NCI-H524 treated with DMSO at 0.1 percent for 48 hours (cell line): Measurements from ENCODE around the gene POLR2I.
"Not testable (repeated sequence)": the region's sequence is repeated elsewhere in the genome, so short reads cannot be mapped to it uniquely, and the experiment has no call there.

ENCODE experiments used
- DNase-seq: peaks from one replicate; lab custom pipeline; 2025; lab: John Stamatoyannopoulos, UW

Gene POLR2I

DNA sequence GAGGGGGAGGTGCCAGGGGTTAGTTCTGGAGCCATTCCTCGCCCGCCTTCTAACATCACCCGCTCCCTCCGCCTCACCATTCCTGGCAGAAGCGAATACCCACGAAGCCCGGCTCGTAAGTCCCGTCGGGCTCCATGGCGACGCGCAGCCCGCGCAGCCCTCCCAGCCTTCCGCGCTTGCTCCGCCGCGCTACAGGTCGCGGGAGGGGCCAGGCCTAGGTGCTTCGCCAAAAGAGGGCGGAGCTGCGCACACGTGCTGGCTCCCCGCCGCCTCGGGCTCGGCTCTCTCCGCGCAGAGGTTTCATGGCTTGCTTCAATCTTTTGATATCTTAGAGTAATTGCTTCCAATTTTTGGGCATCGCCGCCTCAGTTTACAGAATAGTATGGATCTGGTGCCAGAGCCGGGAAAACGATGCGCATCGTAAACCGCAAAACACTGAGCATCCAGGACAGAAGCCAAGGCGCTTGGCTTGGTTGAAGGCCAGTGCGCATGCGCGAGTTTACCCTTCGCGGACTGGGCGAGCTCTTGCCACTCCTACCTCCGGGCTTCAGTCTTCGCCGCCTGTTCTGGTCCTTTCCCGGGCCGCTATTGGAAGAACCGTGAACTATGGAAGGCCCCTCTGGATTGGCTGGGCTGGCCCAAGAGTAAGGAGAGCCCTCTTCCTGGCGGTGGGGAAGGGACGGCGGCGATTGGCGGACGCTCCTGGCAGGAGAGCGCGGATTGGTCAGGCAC lies at the start of gene POLR2I:
TSS of gene POLR2I (minus strand) at position 155 of the 732 bp plus-strand sequence. CDS start at position 136, 19 bp downstream.
- DNase-seq, result peak; percentile 100

DNA sequence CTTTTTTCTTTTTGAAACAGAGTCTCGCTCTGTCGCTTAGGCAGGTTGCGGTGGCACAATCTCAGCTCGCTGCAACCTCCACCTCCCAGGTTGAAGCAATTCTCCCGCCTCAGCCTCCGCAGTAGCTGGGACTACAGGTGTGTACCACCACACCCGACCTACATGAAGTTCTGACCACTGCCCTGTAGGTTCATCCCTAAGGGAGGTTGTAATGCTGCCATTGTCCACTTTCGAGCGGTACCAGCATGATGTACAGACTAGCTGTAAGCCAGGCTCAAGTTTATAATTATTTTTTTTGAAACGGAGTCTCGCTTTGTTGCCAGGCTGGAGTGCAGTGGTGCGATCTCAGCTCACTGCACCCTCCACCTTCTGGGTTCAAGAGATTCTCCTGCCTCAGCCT lies 49.1 kb upstream of the POLR2I start:
- DNase-seq, result no peak

DNA sequence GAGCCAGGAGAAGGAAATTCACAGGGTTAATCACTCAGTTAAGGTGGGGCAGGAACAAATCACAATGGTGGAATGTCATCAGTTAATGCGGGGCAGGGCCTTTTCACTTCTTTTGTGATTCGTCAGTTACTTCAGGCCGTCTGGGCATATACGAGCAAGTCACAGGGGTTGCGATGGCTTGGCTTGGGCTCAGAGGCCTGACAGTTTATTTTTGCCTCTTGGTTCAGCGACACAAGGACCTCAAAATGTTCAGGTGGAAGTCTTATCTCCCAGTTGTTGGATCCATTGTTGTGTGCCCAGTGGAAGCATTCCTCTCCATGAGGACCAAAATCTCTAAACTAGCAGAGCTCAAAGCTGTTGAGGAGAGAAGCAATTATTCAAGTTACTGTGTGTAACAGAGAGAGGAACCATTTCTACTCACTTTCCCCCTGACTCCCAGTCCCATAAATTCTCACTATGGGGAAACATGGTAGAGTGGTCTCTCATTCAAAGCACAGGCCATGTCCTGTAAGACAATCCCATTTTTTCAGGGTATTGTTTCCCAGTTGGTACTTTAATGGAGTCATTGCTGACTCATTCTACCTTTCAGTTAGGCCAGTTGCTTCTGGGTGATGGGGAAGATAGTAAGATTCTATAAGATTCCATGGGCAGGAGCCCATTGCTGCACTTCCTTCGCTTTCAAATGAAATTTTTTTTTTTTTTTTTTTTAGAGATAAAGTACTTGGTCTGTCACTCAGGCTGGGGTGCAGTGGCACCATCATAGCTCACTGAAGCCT lies 46.3 kb upstream of the POLR2I start:
- no peak for DNase-seq

DNA sequence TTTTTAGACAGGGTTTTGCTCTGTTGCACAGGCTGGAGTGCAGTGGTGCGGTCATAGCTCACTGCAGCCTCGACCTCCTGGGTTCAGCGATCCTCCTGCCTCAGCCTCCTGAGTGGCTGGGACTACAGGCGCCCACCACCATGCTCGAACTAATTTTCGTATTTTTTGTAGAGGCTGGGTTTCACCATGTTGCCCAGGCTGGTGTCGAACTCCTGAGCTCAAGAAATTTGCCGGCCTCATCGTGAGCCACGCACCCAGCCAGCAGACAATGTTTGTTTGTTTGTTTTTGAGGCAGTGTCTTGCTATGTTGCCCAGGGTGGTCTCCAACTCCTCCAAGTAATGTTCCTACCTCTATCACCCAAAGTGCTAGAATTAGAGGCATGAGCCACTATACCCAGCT lies 38.5 kb upstream of the POLR2I start:
- no peak for DNase-seq

DNA sequence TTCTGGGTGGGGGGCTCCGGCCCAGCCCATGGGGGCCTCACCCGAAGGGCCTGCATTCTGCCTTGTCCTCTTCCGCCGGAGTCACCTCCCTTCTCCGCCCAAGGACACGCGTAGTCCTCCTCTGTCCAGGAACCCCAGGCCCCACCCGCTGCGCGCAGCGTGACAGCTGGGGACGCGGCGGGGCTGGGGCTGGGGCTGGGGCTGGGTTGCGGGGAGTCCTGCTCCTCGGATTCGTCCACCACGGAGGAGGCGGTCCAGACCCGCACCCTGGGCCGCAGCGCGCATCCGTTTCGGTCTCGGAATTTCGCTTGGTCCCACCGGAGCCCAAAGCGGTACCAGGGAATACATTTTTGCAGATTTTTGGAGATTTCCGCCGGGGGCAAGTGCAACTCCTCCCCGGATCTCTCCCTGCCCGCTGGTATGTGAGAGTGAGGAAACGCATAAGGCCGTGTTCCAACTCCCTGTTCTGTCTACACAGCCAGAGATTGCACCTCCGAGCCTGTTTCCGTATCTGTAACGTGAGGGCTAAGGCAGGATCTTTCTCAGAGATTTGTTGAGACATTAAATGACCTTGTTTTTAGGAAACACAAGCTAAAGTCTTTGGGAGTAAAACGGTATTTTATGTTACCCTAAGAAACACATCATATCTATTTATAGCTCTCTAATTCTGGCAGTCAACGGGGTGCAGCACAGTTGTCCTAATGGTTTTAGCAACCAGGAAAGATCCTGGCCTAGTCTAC lies 37.8 kb upstream of the POLR2I start, which contains the start of gene COX7A1:
TSS of gene COX7A1 (minus strand) at position 96 of the 740 bp plus-strand sequence. CDS start at position 56, 40 bp downstream.
- no peak for DNase-seq

DNA sequence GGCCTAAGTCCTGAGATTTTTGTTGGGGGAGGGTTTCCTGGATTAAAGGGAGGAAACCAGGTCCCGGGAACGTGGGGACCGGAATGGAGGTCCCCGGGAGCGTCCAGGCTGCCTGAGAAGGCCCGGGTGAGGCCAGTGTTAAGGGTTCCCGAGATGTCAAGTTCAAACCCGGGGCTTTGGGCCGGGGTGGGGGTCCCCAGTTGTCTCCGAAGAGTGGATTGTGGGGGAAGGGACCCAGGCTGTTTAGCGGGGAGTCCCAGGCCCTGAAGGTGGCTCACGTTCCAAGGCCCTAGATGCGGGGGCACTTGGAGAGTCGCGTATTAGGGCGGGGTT lies 37.3 kb upstream of the POLR2I start:
- no peak for DNase-seq

DNA sequence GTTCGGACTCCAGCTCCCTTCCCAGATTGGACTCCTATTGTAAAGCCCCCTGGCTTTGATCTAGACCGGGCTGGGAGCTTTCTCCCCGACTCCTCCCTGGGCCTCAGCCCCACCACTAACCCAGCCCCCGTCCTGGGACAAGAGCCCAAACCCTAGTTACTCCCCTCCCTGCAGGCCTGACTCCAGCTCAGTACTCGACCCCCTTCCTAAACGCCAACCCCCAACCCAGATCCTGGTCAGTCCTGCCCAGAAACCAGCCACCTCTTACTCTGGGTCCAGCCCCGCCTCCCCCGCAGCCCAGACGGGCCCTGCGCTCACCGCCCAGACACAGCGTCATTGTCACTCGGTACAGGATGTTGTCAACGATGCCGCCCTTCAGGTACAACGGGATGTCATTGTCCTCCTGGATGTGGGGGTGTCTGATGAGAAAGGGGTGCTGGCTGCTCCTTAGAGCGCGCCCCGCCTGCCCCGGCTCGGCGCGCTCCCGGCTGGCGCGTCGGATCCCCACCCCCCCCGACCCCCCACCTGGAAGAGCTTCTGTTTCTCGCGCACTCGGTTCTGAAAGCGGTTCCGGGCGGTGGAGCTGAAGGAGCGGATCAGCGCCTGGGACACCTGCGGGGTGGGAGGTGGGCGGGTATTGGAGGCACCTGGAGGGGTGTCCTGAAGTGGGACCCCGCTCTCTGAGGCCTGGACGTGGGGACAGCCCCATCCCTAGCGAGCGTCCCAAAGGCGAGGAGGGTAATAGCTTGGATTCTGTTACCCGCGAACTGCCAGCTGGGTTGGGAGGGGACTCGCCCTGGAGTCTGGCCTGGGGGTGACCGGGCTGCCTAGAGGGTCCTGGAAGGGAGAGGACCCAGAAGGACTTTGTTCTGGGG lies 36.7 kb upstream of the POLR2I start:
- no peak for DNase-seq

DNA sequence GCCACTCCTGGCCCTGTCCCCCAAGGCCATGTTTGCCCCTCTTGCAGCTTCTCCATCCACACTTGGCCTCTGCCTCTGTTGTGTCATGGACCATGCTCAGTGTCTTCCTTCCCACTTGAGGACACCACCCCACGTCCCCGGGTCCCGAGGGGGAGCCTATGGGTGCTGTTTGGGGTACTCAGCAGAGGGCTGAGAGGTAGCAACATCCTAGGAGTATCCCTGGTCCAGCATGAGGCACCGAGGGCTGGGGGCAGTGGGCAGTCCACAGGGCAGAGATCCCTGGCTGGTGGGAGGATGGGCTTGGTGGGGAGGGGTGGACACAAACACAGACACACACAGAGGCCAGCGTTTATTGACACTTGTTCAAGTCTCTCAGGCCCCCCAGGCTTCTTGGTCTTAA lies 35.9 kb upstream of the POLR2I start:
- DNase-seq, result no peak

DNA sequence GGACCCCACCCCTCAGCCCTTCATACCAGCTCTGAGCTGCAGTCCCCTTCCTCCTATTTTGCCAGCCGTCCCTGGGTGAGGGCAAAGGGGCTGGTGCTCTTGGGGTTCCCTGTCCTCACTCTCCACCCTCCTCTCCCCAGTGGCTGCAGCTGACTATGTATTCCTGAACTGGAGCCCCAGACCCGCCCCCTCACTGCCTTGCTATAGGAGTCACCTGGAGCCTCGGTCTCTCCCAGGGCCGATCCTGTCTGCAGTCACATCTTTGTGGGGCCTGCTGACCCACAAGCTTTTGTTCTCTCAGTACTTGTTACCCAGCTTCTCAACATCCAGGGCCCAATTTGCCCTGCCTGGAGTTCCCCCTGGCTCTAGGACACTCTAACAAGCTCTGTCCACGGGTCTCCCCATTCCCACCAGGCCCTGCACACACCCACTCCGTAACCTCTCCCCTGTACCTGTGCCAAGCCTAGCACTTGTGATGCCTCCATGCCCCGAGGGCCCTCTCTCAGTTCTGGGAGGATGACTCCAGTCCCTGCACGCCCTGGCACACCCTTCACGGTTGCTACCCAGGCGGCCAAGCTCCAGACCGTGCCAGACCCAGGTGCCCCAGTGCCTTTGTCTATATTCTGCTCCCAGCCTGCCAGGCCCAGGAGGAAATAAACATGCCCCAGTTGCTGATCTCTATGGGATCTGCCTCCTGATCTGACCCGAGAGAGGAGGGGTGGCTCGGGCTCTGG lies 35.2 kb upstream of the POLR2I start:
- DNase-seq, result no peak

DNA sequence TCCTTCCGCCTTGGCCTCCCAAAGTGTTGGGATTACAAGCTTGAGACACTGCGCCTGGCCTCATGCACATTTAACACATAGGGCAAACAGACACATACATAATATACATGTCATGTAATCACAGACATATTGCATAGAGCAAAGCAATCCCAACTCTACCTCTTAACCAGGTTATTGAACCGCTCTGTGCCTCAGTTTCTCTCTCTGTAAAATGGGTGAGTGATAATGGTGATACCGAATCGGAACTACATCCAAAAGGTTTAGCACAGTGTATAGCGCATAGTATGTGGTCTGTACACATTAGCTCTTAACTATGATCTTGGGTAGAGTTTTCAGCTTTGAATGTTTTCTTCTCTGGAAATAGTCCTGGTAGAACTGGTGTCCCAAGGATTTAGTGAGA lies 29.9 kb upstream of the POLR2I start:
- no peak for DNase-seq

DNA sequence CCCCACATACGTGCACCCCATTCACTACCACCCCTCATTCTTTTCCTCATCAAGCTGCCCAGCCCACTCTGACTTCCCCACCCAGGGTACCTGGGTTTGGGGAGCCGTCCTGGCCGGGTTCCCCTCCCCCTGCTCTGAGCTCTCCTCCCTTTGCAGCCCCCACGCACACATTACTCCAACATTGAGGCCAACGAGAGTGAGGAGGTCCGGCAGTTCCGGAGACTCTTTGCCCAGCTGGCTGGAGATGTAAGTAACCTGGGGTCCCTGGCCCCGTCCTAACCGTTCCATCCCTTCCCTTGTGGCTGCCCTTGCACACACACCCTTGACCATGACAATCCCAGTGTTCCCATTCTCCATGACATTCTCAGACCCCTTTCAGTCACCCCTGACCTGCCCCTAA lies 27.8 kb upstream of the POLR2I start:
- DNase-seq, result no peak

DNA sequence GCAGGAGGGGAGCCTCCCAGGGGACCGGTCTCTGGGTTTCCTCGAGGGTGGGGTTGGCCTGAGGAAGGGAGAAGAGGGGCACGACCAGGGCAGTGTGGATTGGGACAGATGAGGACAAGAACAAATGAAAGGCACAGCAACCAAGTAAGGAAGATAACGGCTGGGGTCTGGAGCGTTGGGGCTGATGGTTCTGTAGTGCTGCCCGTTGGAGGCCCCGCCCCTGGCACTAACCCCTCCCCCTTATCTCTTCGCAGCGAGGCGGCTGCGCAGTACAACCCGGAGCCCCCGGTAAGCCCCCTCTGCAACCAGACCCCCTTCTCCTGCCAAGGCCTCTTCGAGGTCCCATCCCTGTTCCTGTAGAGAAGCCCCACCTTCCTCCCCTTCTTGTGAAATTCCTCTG lies 27.4 kb upstream of the POLR2I start:
- DNase-seq, result no peak

DNA sequence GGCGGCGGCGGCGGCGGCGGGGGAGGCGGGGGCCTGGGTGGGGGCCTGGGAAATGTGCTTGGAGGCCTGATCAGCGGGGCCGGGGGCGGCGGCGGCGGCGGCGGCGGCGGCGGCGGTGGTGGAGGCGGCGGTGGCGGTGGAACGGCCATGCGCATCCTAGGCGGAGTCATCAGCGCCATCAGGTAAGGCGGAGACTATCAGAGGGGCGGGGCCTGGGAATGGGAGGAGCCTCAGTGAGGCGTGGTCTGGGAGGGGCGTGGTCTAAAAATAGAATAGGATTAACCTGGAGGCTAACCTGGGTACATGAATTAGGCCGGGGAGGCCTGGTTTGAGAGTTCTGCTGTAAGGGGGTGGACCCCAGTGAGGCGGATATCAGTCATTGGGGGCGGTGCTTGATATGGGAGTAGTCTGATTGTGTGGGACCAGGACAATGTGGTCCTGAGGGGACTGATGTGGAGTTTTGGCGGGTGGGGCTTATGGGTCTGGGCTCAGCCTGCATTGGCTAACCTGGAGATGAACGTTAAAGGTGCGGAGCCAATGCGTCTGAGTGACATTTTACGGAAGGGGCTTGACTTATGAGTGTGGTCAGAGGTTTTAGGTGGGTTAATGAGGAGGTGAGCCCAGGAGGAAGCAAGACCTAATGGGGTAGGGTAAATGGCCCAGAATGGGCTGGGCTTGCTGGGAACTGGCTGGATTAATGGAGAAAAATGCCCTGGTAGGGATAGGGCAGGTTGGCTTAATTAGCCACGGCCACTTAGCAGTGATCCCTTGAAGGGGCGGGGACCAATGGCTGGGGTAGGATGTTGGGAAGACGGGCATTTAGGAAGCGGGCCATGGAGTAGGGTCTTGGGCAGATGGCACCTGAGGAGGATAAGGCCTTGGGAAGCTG lies 26.6 kb upstream of the POLR2I start:
- DNase-seq, result peak; percentile 42

DNA sequence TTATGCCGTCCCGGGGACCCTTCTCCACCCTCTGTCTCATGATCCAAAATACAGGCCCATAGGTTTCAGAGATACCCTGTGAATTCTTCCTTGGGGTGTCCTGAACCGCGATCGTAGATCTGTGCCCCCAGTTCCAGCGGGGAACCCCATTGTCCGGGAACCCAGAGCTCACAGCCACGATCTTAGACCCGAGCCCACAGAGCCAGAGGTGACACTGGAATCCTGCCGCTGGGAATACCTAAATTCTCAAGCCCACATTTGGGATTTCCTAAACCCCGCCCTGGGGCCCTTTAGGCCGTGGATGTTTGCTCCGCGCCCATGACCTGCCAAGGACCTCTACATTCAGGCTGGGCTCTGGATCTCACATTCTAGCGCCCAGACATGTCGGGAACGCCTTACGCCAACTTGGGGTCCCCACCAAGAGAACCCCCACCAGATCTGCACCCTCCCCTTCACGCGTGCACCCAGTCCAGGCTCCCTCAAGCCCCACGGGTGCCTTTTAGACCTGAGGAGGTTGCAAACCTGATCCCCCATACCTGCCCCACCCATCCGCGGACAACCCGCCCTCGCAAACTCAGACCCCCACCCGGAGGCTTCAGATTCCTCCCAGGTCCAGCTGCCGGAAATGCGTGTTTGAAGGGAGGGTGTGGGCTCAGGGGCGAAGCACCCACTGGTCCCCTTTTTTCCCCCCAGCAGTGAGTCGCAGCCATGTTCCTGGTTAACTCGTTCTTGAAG lies 25.8 kb upstream of the POLR2I start:
- peak; percentile 16 for DNase-seq

DNA sequence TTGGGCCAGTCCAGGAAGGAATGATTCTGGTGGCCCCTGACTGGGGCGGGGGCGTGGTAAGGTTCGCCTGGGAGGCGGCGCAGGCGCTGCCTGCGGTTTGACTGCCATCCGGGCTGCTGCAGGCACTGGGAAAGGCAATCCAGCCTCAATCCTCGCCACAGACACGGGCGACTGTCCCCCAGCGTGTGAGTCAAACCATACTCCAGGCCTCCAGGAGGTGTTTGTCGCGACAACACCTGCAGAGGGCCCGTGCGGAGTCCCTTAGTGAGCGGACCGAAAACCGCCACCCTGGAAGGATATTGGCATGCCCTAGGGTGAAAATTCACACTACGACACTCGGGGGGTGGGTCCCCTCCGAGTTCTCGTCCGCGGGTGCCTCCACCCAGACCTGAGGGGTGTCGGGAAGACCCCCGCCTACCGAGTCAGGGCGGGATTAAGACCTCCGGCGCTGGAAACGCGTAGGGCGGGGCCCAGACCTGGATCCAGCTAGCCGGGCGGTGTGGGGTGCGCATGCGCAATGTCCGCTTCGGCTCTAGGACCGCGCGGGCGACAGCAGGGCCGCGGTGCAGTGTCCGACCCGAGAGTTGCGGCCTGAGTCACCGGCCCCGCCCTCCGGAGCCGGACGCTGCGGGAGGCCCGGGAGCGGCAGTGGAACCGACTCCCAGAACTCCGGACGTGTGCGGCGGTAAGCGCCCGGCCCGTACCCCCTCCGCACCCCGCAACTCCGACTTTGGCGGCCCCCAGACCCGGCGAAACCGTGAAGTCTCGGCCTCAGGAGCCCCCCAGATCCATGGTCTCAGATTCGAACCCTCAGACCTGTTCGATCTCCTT lies 25.0 kb upstream of the POLR2I start, which contains the start of gene CAPNS1:
TSS of gene CAPNS1 (plus strand) at position 594 of the 831 bp plus-strand sequence. CDS start 946 bp downstream, outside the sequence.
- peak; percentile 76 for DNase-seq

DNA sequence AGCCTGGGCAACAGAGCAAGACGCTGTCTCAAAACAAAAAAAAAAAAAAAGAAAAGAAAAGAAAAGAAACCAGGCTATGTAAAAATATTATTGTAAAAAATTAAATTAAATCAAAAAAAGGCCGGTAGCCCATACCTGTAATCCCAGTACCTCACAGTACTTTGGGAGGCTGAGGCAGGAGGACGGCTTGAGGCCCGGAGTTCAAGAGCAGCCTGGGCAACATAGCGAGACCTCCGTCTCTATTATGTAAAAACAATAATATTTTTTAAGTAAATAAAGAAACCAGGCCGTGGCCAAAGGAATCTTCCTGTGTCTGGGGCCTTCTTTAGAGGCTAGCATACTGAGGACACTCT lies 24.4 kb upstream of the POLR2I start:
- no peak for DNase-seq

DNA sequence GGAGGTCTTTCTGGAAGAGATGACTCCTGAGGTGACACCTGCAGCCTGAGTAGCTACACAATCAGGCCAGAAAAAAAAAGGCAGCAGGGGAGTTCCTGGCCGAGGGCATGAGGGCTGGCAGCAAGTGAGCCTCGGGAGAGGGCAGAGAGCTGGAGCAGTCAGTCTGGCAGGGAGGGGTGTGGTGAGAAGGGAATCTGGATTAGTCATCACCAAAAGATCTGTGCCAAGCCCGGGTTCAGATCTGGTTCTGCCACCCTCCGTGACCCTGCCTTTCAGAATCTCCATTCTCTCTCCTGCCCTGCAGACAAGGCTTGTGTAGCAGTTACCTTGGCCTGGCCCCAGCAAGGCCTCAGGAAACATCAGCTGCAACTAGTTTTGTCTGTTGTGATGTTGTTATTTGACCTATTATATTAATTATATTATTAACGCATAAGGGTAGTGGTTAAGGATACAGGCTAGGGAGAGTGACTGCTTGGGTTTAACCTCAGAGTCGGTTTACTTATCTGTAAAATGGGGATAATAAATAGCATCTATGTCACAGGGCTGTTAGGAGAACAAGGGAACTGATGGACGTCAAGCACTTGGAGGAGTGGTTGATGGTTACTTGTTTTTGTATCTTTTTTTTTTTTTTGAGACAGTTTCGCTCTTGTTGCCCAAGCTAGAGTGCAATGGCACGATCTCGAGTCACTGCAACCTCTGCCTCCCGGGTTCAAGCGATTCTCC lies 22.4 kb upstream of the POLR2I start:
- DNase-seq, result no peak

DNA sequence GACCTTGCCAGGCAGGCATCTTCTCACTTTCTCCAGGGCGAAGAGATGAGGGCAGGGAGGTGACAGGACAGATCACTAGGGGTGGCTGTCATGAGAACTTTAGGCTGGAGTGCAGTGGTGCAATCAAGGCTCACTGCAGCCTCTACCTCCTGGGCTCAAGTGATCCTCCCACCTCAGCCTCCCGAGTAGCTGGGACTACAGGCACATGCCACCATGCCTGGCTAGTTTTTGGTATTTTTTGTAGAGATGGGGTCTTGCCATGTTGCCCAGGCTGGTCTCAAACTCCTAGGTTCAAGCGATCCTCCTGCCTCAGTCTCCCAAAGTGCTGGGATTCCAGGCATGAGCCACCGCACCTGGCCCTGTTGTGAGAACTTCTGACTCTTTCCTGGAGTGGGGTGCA lies 20.2 kb upstream of the POLR2I start:
- not testable (repeated sequence) for DNase-seq
